HepG2 (cell line): ENCODE results near the gene GGA3.

Source experiments
- E2F1 ChIP-seq: sonication (generic); formaldehyde crosslinking; IDR thresholded peaks from 2 replicates; pipeline ENCODE4 v1.5.0; 2020; ENCODE audit warnings: missing genetic modification reagents
- MEF2D ChIP-seq: sonication (generic); formaldehyde crosslinking; IDR thresholded peaks from 2 replicates; pipeline ENCODE4 v1.5.1; 2020; ENCODE audit warnings: mild to moderate bottlenecking, missing genetic modification reagents
- POLR2A ChIP-seq, 2 experiments: IDR thresholded peaks; 2 replicates each; pipeline ENCODE4 v1.6.1; 2011; ENCODE audit warnings: low read depth in 2 of 2, low read length in 2 of 2, mild to moderate bottlenecking in 1 of 2, moderate library complexity in 1 of 2; ENCODE audit not compliant: insufficient read depth in 1 of 2
- PREB ChIP-seq: sonication (generic); formaldehyde crosslinking; IDR thresholded peaks from 2 replicates; pipeline ENCODE4 v1.4.0; 2020; ENCODE audit warnings: missing genetic modification reagents
- TP53 ChIP-seq: sonication (generic); formaldehyde crosslinking; conservative IDR thresholded peaks from 2 replicates; pipeline ENCODE4 v1.4.0; 2020; ENCODE audit warnings: missing genetic modification reagents
- ZNF20 ChIP-seq: sonication (generic); formaldehyde crosslinking; IDR thresholded peaks from 2 replicates; pipeline ENCODE4 v1.4.0; 2020; ENCODE audit warnings: mild to moderate bottlenecking, moderate library complexity, missing genetic modification reagents
- ZNF280D ChIP-seq: sonication (generic); formaldehyde crosslinking; IDR thresholded peaks from 2 replicates; pipeline ENCODE4 v1.5.1; 2020; ENCODE audit warnings: mild to moderate bottlenecking, missing genetic modification reagents

- no peak for TF ChIP-seq E2F1 (CRISPR knock-in tag)
- TF ChIP-seq ZNF20 (CRISPR knock-in tag): no peak
- TF ChIP-seq MEF2D: no peak
- no peak for TF ChIP-seq PREB (CRISPR knock-in tag)
- TF ChIP-seq TP53 (CRISPR knock-in tag): no peak
- TF ChIP-seq POLR2A (IDR thresholded peaks at IDR 0.05; ENCODE audit: insufficient read depth in 1 of 2, low read depth in 2 of 2, low read length in 2 of 2): no peak
- no peak for TF ChIP-seq ZNF280D
Observed at GRCh38 chr17:75301049-75301448, 39.6 kb upstream of the GGA3 start.
